VCaP (cell line): ENCODE data around the gene NRP1.

Experiments
- H3K27ac ChIP-seq: fragments of 450-650 bp; 2 replicates; pipeline ENCODE4 v1.5.1; 2017
- TF ChIP-seq, protein P1 (sequence below): fragments of 450-650 bp; conservative IDR thresholded peaks from 2 replicates; pipeline ENCODE4 v1.5.1; 2017; ENCODE audit warnings: mild to moderate bottlenecking, moderate library complexity

Gene NRP1

GRCh38 chr10:33271969-33272583, 62.4 kb downstream of the NRP1 start:
- peak overlapping the region; percentile 67 for H3K27ac ChIP-seq
- TF ChIP-seq, protein P1, sequence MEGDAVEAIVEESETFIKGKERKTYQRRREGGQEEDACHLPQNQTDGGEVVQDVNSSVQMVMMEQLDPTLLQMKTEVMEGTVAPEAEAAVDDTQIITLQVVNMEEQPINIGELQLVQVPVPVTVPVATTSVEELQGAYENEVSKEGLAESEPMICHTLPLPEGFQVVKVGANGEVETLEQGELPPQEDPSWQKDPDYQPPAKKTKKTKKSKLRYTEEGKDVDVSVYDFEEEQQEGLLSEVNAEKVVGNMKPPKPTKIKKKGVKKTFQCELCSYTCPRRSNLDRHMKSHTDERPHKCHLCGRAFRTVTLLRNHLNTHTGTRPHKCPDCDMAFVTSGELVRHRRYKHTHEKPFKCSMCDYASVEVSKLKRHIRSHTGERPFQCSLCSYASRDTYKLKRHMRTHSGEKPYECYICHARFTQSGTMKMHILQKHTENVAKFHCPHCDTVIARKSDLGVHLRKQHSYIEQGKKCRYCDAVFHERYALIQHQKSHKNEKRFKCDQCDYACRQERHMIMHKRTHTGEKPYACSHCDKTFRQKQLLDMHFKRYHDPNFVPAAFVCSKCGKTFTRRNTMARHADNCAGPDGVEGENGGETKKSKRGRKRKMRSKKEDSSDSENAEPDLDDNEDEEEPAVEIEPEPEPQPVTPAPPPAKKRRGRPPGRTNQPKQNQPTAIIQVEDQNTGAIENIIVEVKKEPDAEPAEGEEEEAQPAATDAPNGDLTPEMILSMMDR, result no peak

DNA sequence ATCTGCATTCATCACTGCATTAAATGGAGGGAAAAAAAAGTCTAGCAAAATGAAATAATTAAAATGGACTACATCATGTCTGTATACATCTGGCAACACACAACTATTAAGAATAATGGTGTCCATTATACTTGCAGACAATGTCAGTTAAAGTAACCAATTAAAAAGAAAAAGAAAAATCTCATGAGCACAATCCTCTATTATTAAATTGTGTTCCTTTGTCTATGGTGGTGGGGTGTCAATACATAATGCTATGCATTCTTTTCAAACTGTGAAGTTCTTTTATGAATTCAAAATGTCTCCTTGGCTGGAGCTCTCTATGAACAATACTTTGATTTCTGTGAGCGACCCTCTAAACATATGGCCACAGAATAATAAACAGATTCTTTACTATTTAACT, 63.5 kb downstream of the NRP1 start:
- TF ChIP-seq, protein P1, result no peak
- H3K27ac ChIP-seq, result 0 out of 2 replicates have a peak overlapping the region, but pooled peaks have one; percentile 67

- no peak overlapping the region for H3K27ac ChIP-seq
- TF ChIP-seq, protein P1, result no peak
Observed at GRCh38 chr10:33267708-33268107, 66.8 kb downstream of the NRP1 start.

DNA sequence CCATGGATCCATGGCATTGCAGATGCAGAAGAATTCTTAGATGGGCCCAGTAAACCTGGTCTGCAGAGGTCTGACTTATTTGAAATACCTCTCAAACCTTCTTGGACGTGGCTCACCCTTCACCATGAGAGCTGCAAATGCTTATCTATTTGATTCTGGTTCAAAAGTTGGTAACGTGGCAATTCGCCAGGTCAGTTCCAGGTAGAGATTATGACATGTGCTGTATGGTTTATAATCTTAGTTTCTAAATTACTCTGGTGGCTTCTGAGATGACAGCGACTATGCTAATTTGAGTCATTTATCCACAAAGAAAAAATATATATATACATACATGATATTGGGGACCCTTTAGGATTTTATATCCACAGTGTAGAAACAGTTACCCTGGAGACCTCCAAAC, 68.8 kb downstream of the NRP1 start:
- TF ChIP-seq, protein P1, result no peak
- H3K27ac ChIP-seq, result no peak overlapping the region

- H3K27ac ChIP-seq, result no peak overlapping the region
Observed at GRCh38 chr10:33263453-33263852, 71.0 kb downstream of the NRP1 start.

GRCh38 chr10:33262871-33263270, 71.6 kb downstream of the NRP1 start:
- no peak overlapping the region for H3K27ac ChIP-seq
- TF ChIP-seq, protein P1, result no peak

More at GRCh38 chr10:33263453-33263852, 71.0 kb downstream of the NRP1 start:
- TF ChIP-seq, protein P1, result no peak

- no peak overlapping the region for H3K27ac ChIP-seq
- TF ChIP-seq, protein P1, result no peak
Observed at GRCh38 chr10:33260403-33261149, 73.9 kb downstream of the NRP1 start.
